Stimulated activated CD8-positive, alpha-beta memory T cell treated with anti-CD3 and anti-CD28 coated beads, Interleukin-7, amount 100 ng/mL, for 24 hours (primary cell): ENCODE data around the gene ODF2.

ENCODE experiments used
- DNase-seq: peaks from one replicate; pipeline ENCODE4 v3.0.0-alpha.2; 2020; ENCODE audit warnings: low read depth

The ODF2 gene

GRCh38 chr9:128528445-128529160, 72.8 kb downstream of the ODF2 start:
- no peak for DNase-seq

GRCh38 chr9:128529191-128529590, 73.4 kb downstream of the ODF2 start:
- DNase-seq, result no peak

- DNase-seq, result no peak
Measured at GRCh38 chr9:128532581-128532980, 76.8 kb downstream of the ODF2 start.

- DNase-seq, result no peak
Measured at GRCh38 chr9:128540634-128541360, 85.0 kb downstream of the ODF2 start.

GRCh38 chr9:128546504-128546903, 90.7 kb downstream of the ODF2 start:
- DNase-seq, result no peak

GRCh38 chr9:128548876-128549275, 93.1 kb downstream of the ODF2 start:
- DNase-seq, result no peak

GRCh38 chr9:128550226-128550625, 94.4 kb downstream of the ODF2 start:
- DNase-seq, result no peak
